ENCODE results near the gene PHF12.

GRCh38 chr17:28900986-28901726, 50.2 kb downstream of the PHF12 start:
- TF ChIP-seq POLR2A (IDR thresholded peaks at IDR 0.05): no peak
- TF ChIP-seq, protein P1, sequence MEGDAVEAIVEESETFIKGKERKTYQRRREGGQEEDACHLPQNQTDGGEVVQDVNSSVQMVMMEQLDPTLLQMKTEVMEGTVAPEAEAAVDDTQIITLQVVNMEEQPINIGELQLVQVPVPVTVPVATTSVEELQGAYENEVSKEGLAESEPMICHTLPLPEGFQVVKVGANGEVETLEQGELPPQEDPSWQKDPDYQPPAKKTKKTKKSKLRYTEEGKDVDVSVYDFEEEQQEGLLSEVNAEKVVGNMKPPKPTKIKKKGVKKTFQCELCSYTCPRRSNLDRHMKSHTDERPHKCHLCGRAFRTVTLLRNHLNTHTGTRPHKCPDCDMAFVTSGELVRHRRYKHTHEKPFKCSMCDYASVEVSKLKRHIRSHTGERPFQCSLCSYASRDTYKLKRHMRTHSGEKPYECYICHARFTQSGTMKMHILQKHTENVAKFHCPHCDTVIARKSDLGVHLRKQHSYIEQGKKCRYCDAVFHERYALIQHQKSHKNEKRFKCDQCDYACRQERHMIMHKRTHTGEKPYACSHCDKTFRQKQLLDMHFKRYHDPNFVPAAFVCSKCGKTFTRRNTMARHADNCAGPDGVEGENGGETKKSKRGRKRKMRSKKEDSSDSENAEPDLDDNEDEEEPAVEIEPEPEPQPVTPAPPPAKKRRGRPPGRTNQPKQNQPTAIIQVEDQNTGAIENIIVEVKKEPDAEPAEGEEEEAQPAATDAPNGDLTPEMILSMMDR (IDR thresholded peaks at IDR 0.05): no peak
